Testis (tissue), 3 donors: Measurements from ENCODE around the gene GNL2. TPM values are rescaled to one million over a fixed set of nuclear protein-coding genes. Genes with fewer than 3 reads are reported as not detected.

Source experiments
- DNase-seq: peaks from one replicate; pipeline ENCODE4 v3.0.0-alpha.2; 2019
- H3K27ac ChIP-seq, 2 donors: fragments of 200-600 bp; sonication (generic); one replicate each; pipeline ENCODE4 v1.5.1; 2019
- H3K27me3 ChIP-seq: fragments of 200-600 bp; sonication (generic); one replicate; pipeline ENCODE4 v1.5.1; 2019
- H3K36me3 ChIP-seq: fragments of 200-600 bp; sonication (generic); one replicate; pipeline ENCODE4 v1.5.1; 2017; ENCODE audit warnings: low read depth; ENCODE audit errors: missing control alignments
- H3K4me1 ChIP-seq: fragments of 200-600 bp; sonication (generic); one replicate; pipeline ENCODE4 v1.5.1; 2019
- H3K4me3 ChIP-seq, 2 donors: fragments of 200-600 bp; sonication (generic); one replicate each; pipeline ENCODE4 v1.5.1; 2017 to 2019
- H3K9me3 ChIP-seq: fragments of 200-600 bp; sonication (generic); one replicate; pipeline ENCODE4 v1.5.1; 2017
- POLR2A ChIP-seq: fragments of 450-650 bp; IDR thresholded peaks from one replicate; pipeline ENCODE4 v1.6.1; 2017; ENCODE audit warnings: antibody characterized with exemption, mild to moderate bottlenecking, moderate library complexity
- WGBS, 2 donors: methylation state at CpG; one replicate each; pipeline ENCODE4 v1.1.5; 2018; 5-methylcytosine and 5-hydroxymethylcytosine counted together
- intact Hi-C: fragments of 100-400 bp; cut with DNase I; formaldehyde crosslinking; loops from one replicate; pipeline ENCODE4 v1.15.1; 2023; ENCODE audit warnings: low total_unique reads
- polyA plus RNA-seq: library from polyadenylated mRNA; stranded (reverse); fragments of 350-450 nt; fragmentation: Illumina TruSeq; extraction: RNeasy Lipid Tissue Mini Kit (QIAGEN cat#74804); gene quantifications from one replicate; pipeline ENCODE4 v1.2.3, GENCODE V29; 2014; ENCODE audit warnings: low read depth, low replicate concordance; ENCODE audit not compliant: insufficient read depth
- total RNA-seq, 2 donors: library from RNA; depleted of rRNA; stranded (reverse); fragments of >200 nt; gene quantifications; one replicate each; pipeline ENCODE4 v1.2.3, GENCODE V29; 2016
- TF ChIP-seq, protein P1 (sequence below), 3 experiments: fragments of 450-650 bp in 2 of 3; fragments of 200-600 bp in 1 of 3; sonication (generic) in 1 of 3; IDR thresholded peaks; one replicate each; pipeline ENCODE4 v1.5.1; 2016 to 2019; ENCODE audit warnings: antibody characterized with exemption in 3 of 3, mild to moderate bottlenecking in 2 of 3, moderate library complexity in 1 of 3

The GNL2 gene
- total and polyA plus RNA-seq, 3 donors from 2014 or later, result 34.4 to 78.7 (median 57.4) TPM

- H3K27ac ChIP-seq, result no peak overlapping the region
- no peaks in the 10 kb centered on the region for H3K9me3 ChIP-seq
- WGBS, 2 donors, result 74 to 79% methylated on average over 6 of the region's 6 CpGs
- DNase-seq, result no peak
- no peaks in the 10 kb centered on the region for H3K36me3 ChIP-seq
- no peaks in the 10 kb centered on the region for H3K4me1 ChIP-seq
- H3K4me3 ChIP-seq, result no peak overlapping the region
- no peaks in the 10 kb centered on the region for H3K27me3 ChIP-seq
- intact Hi-C loops, result no loop called here
- TF ChIP-seq, protein P1, sequence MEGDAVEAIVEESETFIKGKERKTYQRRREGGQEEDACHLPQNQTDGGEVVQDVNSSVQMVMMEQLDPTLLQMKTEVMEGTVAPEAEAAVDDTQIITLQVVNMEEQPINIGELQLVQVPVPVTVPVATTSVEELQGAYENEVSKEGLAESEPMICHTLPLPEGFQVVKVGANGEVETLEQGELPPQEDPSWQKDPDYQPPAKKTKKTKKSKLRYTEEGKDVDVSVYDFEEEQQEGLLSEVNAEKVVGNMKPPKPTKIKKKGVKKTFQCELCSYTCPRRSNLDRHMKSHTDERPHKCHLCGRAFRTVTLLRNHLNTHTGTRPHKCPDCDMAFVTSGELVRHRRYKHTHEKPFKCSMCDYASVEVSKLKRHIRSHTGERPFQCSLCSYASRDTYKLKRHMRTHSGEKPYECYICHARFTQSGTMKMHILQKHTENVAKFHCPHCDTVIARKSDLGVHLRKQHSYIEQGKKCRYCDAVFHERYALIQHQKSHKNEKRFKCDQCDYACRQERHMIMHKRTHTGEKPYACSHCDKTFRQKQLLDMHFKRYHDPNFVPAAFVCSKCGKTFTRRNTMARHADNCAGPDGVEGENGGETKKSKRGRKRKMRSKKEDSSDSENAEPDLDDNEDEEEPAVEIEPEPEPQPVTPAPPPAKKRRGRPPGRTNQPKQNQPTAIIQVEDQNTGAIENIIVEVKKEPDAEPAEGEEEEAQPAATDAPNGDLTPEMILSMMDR (IDR thresholded peaks at IDR 0.05), result no peak
- no peak for TF ChIP-seq POLR2A
These were observed 26.4 kb upstream of the GNL2 start for GRCh38 chr1:37622131-37622530.

- Histone ChIP-seq H3K36me3 (no peaks in the 10 kb centered on the region), H3K27me3 (no peaks in the 10 kb centered on the region), H3K27ac (no peak overlapping the region), H3K4me3 (no peak overlapping the region), H3K4me1 (no peaks in the 10 kb centered on the region), H3K9me3 (no peaks in the 10 kb centered on the region)
- TF ChIP-seq, protein P1 (IDR thresholded peaks at IDR 0.05), result no peak
- no peak for TF ChIP-seq POLR2A
- WGBS, 2 donors, result 69 to 82% methylated on average over 10 of the region's 10 CpGs
- no peak for DNase-seq
- intact Hi-C loops, result no loop called here
These were observed 25.7 kb upstream of the GNL2 start for GRCh38 chr1:37621326-37621870.

DNA sequence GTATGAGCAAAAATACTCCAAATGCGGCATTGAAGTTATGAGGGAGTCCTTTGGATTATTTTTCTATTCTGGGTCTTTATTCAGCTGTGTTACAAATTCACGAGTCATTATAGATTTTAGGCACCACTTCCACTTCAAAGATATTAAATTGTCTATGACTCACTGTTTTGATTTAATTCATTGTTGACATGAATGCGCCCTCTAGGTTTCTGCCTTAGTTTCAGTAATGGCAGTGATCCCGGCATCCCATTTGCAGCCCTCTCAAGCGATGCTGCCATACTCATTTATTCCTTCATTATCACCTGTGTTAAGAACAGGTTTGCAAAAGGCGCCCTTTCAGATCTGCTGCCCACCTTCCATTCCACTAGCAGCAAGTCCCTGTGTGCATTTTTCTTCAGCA lies 25.0 kb upstream of the GNL2 start:
- intact Hi-C loops, result no loop called here
- H3K27ac ChIP-seq, result no peak overlapping the region
- WGBS, 2 donors, result 87 to 94% methylated on average over 6 of the region's 6 CpGs

DNA sequence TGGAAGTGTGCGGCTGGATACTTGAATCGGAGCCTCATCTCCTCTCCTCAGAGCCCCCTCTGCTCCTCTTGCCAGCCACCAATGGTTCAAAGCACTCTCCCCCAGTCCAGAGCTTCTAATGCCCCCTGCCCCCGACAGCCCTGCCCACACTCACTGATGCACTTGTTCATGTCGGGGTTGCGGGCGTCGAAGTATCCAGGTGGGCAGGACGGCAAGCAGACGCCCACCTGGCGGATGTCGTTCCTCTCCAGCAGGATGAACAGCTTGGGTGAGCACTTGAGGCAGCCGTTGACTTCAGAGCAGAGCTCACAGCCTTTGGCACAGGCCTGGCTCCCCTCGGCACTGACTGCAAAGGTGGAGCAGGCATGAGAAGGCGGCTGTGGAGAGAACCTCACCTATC lies 20.6 kb upstream of the GNL2 start:
- TF ChIP-seq, protein P1 (IDR thresholded peaks at IDR 0.05), result no peak
- TF ChIP-seq POLR2A, result no peak
- no peak for DNase-seq
- intact Hi-C loops, result no loop called here
- Histone ChIP-seq H3K9me3 (no peaks in the 10 kb centered on the region), H3K4me1 (no peaks in the 10 kb centered on the region), H3K27me3 (no peaks in the 10 kb centered on the region), H3K36me3 (no peaks in the 10 kb centered on the region), H3K27ac (no peak overlapping the region), H3K4me3 (no peak overlapping the region)
- WGBS, 2 donors, result 80 to 83% methylated on average over 12 to 14 of the region's 14 CpGs

More for the DNA sequence above, 25.0 kb upstream of the GNL2 start:
- no peak for DNase-seq
- Histone ChIP-seq H3K4me1 (no peaks in the 10 kb centered on the region), H3K27me3 (no peaks in the 10 kb centered on the region), H3K9me3 (no peaks in the 10 kb centered on the region), H3K4me3 (no peak overlapping the region), H3K36me3 (no peaks in the 10 kb centered on the region)
- TF ChIP-seq, protein P1 (IDR thresholded peaks at IDR 0.05), result no peak
- TF ChIP-seq POLR2A, result no peak

GRCh38 chr1:37614105-37614504 lies 18.4 kb upstream of the GNL2 start:
- no peaks in the 10 kb centered on the region for H3K9me3 ChIP-seq
- H3K27me3 ChIP-seq, result no peaks in the 10 kb centered on the region
- DNase-seq, result no peak
- intact Hi-C loops, result no loop called here
- H3K4me3 ChIP-seq, result no peak overlapping the region
- 89 to 92% methylated on average over 5 of the region's 5 CpGs for WGBS, 2 donors
- H3K4me1 ChIP-seq, result no peaks in the 10 kb centered on the region
- TF ChIP-seq, protein P1 (IDR thresholded peaks at IDR 0.05), result no peak
- TF ChIP-seq POLR2A, result no peak
- H3K27ac ChIP-seq, result no peak overlapping the region
- no peaks in the 10 kb centered on the region for H3K36me3 ChIP-seq
